HCT116 (cell line): ENCODE measurements around the gene GOLGA5. TPM values are rescaled to one million over a fixed set of nuclear protein-coding genes. Genes with fewer than 3 reads are reported as not detected.
A peak's percentile ranks its signal among the peaks of the same experiment; 100 is the strongest.

Source experiments
- ATAC-seq: fragments of 200-7000 bp; cut with Tn5 transposase; 2 replicates; pipeline ENCODE4 v1.9.1; 2020; ENCODE audit warnings: mild to moderate bottlenecking, moderate library complexity
- BruUV-seq: library from RNA; stranded (reverse); fragments of 400-500 nt; replicated peaks from 2 replicates; lab custom pipeline; 2021; lab: Mats Ljungman, UMichigan
- CTCF ChIA-PET: fragments of 300-600 bp; sonication (Branson Sonifier 250); formaldehyde crosslinking; loops from one replicate; lab custom pipeline; 2021; ENCODE audit warnings: antibody characterized with exemption; lab: Charles Lee
- POLR2A ChIA-PET: fragments of 300-600, 350-600 bp; sonication (Branson Sonifier 250); formaldehyde crosslinking; loops from one replicate; lab custom pipeline; 2021; ENCODE audit warnings: antibody characterized with exemption; lab: Charles Lee
- RAD21 ChIA-PET, 2 experiments: fragments of 300-600 bp; sonication (Branson Sonifier 250); formaldehyde crosslinking; loops; one replicate each; lab custom pipeline; 2023; ENCODE audit warnings: low total read pairs in 2 of 2; ENCODE audit not compliant: uncharacterized antibody in 2 of 2, unreplicated experiment in 2 of 2, low non-redundant PET in 1 of 2; lab: Charles Lee
- DNase-seq: peaks from one replicate; pipeline ENCODE4 v3.0.0-alpha.2; 2010; ENCODE audit warnings: low read depth, low spot score
- H2AFZ ChIP-seq: fragments of 200-600 bp; shearing (Covaris generic), sonication (generic); 2 replicates; pipeline ENCODE4 v1.6.1; 2017; ENCODE audit warnings: low read depth, mixed run types, mixed read lengths, antibody characterized with exemption, low read length; ENCODE audit not compliant: poor library complexity, severe bottlenecking
- H3K27ac ChIP-seq: 2 replicates; pipeline ENCODE4 v1.5.1; 2012; ENCODE audit warnings: low read depth, low read length
- H3K27me3 ChIP-seq: fragments of 200-600 bp; sonication (generic); 2 replicates; pipeline ENCODE4 v1.6.1; 2016; ENCODE audit warnings: mixed run types, low read length, mixed read lengths; ENCODE audit not compliant: insufficient read depth
- H3K36me3 ChIP-seq, 2 experiments: fragments of 200-500 bp in 1 of 2; fragments of 200-600 bp in 1 of 2; sonication (Bioruptor generic) in 1 of 2; sonication (generic) in 1 of 2; 2 replicates each; pipeline versions ENCODE4 v1.5.1 to v1.6.1; 2014 to 2016; ENCODE audit warnings: low read length in 2 of 2, inconsistent platforms in 1 of 2, mixed read lengths in 1 of 2, mixed run types in 1 of 2; ENCODE audit not compliant: insufficient read depth in 2 of 2, control insufficient read depth in 1 of 2
- H3K4me1 ChIP-seq, 2 experiments: fragments of 200-600 bp in 1 of 2; sonication (generic) in 1 of 2; 2 replicates each; pipeline versions ENCODE4 v1.5.1 to v1.6.1; 2012 to 2017; ENCODE audit warnings: low read length in 2 of 2, inconsistent platforms in 1 of 2, mild to moderate bottlenecking in 1 of 2, mixed read lengths in 1 of 2, mixed run types in 1 of 2, moderate library complexity in 1 of 2; ENCODE audit not compliant: insufficient read depth in 2 of 2, control insufficient read depth in 1 of 2
- H3K4me2 ChIP-seq: fragments of 200-600 bp; sonication (generic); 2 replicates; pipeline ENCODE4 v1.6.1; 2017; ENCODE audit warnings: mixed run types, low read length, mixed read lengths
- H3K4me3 ChIP-seq, 2 experiments: fragments of 200-600 bp in 1 of 2; sonication (generic) in 1 of 2; replicated peaks in 1 of 2; 2 replicates each; pipeline ENCODE4 v1.5.1; 2011 to 2016; ENCODE audit warnings: low read length in 2 of 2, control low read depth in 1 of 2, low read depth in 1 of 2, mild to moderate bottlenecking in 1 of 2, mixed read lengths in 1 of 2, mixed run types in 1 of 2
- H3K79me2 ChIP-seq: fragments of 200-600 bp; sonication (generic); 2 replicates; pipeline ENCODE4 v1.6.1; 2017; ENCODE audit warnings: mild to moderate bottlenecking, mixed run types, low read length, moderate library complexity, mixed read lengths; ENCODE audit not compliant: insufficient read depth
- H3K9ac ChIP-seq: fragments of 200-600 bp; sonication (generic); 2 replicates; pipeline ENCODE4 v1.6.1; 2016; ENCODE audit warnings: low read length, mixed read lengths
- H3K9me2 ChIP-seq: fragments of 200-600 bp; sonication (generic), shearing (Covaris generic); 2 replicates; pipeline ENCODE4 v1.6.1; 2017; ENCODE audit warnings: mixed run types, mild to moderate bottlenecking, moderate library complexity; ENCODE audit not compliant: insufficient read depth
- H3K9me3 ChIP-seq, 2 experiments: fragments of 200-500 bp in 1 of 2; fragments of 200-600 bp in 1 of 2; sonication (Bioruptor generic) in 1 of 2; sonication (generic) in 1 of 2; 2 replicates each; pipeline ENCODE4 v1.6.1; 2014 to 2017; ENCODE audit warnings: low read length in 2 of 2, mixed read lengths in 2 of 2, inconsistent platforms in 1 of 2, low read depth in 1 of 2, mild to moderate bottlenecking in 1 of 2, mixed run types in 1 of 2, moderate library complexity in 1 of 2; ENCODE audit not compliant: control insufficient read depth in 1 of 2, insufficient read depth in 1 of 2
- H4K20me1 ChIP-seq: fragments of 200-600 bp; sonication (generic), shearing (Covaris generic); 2 replicates; pipeline ENCODE4 v1.6.1; 2017; ENCODE audit warnings: mixed run types, mild to moderate bottlenecking, moderate library complexity; ENCODE audit not compliant: insufficient read depth
- CBX3 ChIP-seq: IDR thresholded peaks from 2 replicates; pipeline ENCODE4 v1.6.1; 2012; ENCODE audit warnings: low read depth
- EZH2phosphoT487 ChIP-seq: fragments of 200-600 bp; IDR thresholded peaks from 2 replicates; pipeline ENCODE4 v1.6.1; 2018; ENCODE audit warnings: antibody characterized with exemption, borderline replicate concordance
- FOSL1 ChIP-seq: IDR thresholded peaks from 2 replicates; pipeline ENCODE4 v1.6.1; 2012; ENCODE audit warnings: low read depth
- JUND ChIP-seq: IDR thresholded peaks from 2 replicates; pipeline ENCODE4 v1.6.1; 2012
- POLR2A ChIP-seq: IDR thresholded peaks from 2 replicates; pipeline ENCODE4 v1.7.0; 2011; ENCODE audit warnings: borderline replicate concordance; ENCODE audit not compliant: insufficient read depth, insufficient read length; ENCODE audit errors: extremely low read depth
- POLR2AphosphoS5 ChIP-seq: IDR thresholded peaks from 2 replicates; pipeline ENCODE4 v1.6.1; 2011; ENCODE audit warnings: mild to moderate bottlenecking, low read depth, low read length, moderate library complexity
- RAD21 ChIP-seq: IDR thresholded peaks from 2 replicates; pipeline ENCODE4 v1.6.1; 2012; ENCODE audit warnings: low read depth, mild to moderate bottlenecking
- SIN3A ChIP-seq: IDR thresholded peaks from 2 replicates; pipeline ENCODE4 v1.6.1; 2012; ENCODE audit warnings: low read depth
- SP1 ChIP-seq: IDR thresholded peaks from 2 replicates; pipeline ENCODE4 v1.6.1; 2012; ENCODE audit warnings: low read depth
- YY1 ChIP-seq: IDR thresholded peaks from 2 replicates; pipeline ENCODE4 v1.6.1; 2011; ENCODE audit warnings: low read length, low read depth, moderate library complexity, mild to moderate bottlenecking; ENCODE audit not compliant: insufficient replicate concordance; ENCODE audit errors: extremely low read depth
- ZBTB33 ChIP-seq: IDR thresholded peaks from 2 replicates; pipeline ENCODE4 v1.6.1; 2011; ENCODE audit warnings: mild to moderate bottlenecking, low read length, moderate library complexity; ENCODE audit not compliant: insufficient replicate concordance; ENCODE audit errors: extremely low read depth
- ZNF274 ChIP-seq: fragments of 200-500 bp; sonication (Bioruptor generic); IDR thresholded peaks from 2 replicates; pipeline ENCODE4 v1.6.1; 2014; ENCODE audit warnings: mild to moderate bottlenecking, low read depth, low read length, inconsistent platforms
- intact Hi-C: fragments of 100-400 bp; cut with micrococcal nuclease; formaldehyde crosslinking; loops from 2 replicates; pipeline ENCODE4 v1.10.0; 2022
- total RNA-seq: library from RNA; stranded (reverse); gene quantifications from one replicate; pipeline ENCODE4 v1.2.1, GENCODE V29; 2021; ENCODE audit not compliant: unreplicated experiment

Gene GOLGA5
- total RNA-seq, 1 experiment from 2014 or later, result 24.4 TPM

DNA sequence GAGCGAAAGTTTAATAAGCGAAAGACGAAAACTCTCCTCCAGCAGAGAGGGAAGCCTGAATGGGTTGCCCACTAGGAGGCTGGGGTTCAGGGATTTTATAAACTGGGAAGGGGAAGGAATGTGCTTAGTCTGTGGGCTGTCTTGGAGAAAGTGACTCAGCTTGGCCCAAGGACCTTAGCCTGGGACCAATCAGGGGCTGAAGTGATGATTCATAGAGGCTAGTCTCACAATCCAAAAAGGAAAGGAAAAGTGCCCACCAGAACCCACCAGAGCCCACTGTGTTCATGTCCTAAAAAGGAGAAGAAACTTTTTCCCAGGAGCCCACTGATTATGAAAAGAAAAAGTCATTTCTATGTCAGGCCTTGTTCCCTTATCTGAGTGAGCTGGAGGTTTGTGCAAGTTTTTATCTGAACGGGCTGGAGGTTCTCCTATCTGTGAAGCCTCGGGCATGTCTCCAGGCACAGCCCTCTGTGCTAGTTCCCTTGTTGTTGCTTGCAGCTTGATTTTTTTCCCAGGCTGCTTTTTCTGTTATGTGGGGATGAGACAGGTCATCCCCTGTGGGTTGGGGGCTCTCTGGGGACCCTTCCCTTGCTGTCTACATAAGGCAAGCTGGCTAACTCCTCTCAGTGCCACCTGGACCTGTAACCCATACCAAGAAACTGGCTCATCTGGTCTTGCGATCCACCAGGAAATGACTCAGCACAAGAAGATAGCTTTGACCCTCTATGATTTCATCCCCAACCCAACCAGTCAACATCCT lies 8.3 kb upstream of the GOLGA5 start:
- Histone ChIP-seq H3K9ac (peak overlapping the region; percentile 32; the same call in 1 of the 2 replicates), H3K79me2 (no peaks in the 10 kb centered on the region), H3K4me3 (peak overlapping the region in 1 of 2 experiments; percentile 34; a peak in 2 of 4 replicates), H3K4me2 (peak overlapping the region; percentile 69), H3K36me3 (0 out of 4 replicates have a peak, but pooled peaks cover 0 to 4% of the 10 kb centered on the region in 2 experiments), H3K9me2 (no peaks in the 10 kb centered on the region), H3K27me3 (no peaks in the 10 kb centered on the region), H3K27ac (peak overlapping the region; percentile 45), H3K4me1 (peaks cover 6 to 23% of the 10 kb centered on the region in 2 experiments), H4K20me1 (no peaks in the 10 kb centered on the region), H3K9me3 (peaks cover 10 to 30% of the 10 kb centered on the region in 2 experiments; a peak in 3 of 4 replicates), H2AFZ (peak overlapping the region; percentile 24)
- ChIA-PET CTCF (interaction anchor here (1.3 kb wide), 1 partner anchor 96 kb away, joined by 6 read pairs; no protein-coding TSS in a partner anchor), RAD21 (no interaction called here), POLR2A (no interaction called here)
- ATAC-seq (peak; percentile 69), DNase-seq (no peak)
- peak; percentile 71 for TF ChIP-seq JUND
- no peak for TF ChIP-seq POLR2A
- TF ChIP-seq FOSL1, result peak; percentile 65
- TF ChIP-seq POLR2AphosphoS5, result peak; percentile 17; the same call in 1 of the 2 replicates
- no peak for TF ChIP-seq CBX3
- no peak for TF ChIP-seq EZH2phosphoT487
- TF ChIP-seq ZNF274, result no peak
- no peak for TF ChIP-seq RAD21
- peak; percentile 55; the same call in 1 of the 2 replicates for TF ChIP-seq SP1
- TF ChIP-seq ZBTB33, result no peak
- no peak for TF ChIP-seq YY1
- TF ChIP-seq SIN3A, result no peak
- intact Hi-C loops, result loop anchor here (10.0 kb wide), 1 partner anchor 101 kb away; no protein-coding TSS in a partner anchor
- no TSS peak for BruUV-seq
